GM12878 (cell line): ENCODE data around the gene RXFP3. TPM values are rescaled to one million over a fixed set of nuclear protein-coding genes. Genes with fewer than 3 reads are reported as not detected.

Experiments used
- ATAC-seq: fragments of 200-7000 bp; cut with Tn5 transposase; 3 replicates; pipeline ENCODE4 v1.9.1; 2020; ENCODE audit warnings: mild to moderate bottlenecking, moderate library complexity
- BruUV-seq: library from RNA; stranded (reverse); fragments of 400-500 nt; replicated peaks from 2 replicates; lab custom pipeline; 2021; lab: Mats Ljungman, UMichigan
- CTCF ChIA-PET: fragments of 300-600 bp; sonication (Branson Sonifier 250); formaldehyde crosslinking; extraction: SDS; loops from one replicate; lab custom pipeline; 2021; ENCODE audit warnings: inconsistent platforms; lab: Yijun Ruan, JAX
- POLR2A ChIA-PET: fragments of 350-600 bp; formaldehyde crosslinking; extraction: SDS; loops from one replicate; lab custom pipeline; 2021; ENCODE audit warnings: inconsistent platforms; lab: Charles Lee
- RAD21 ChIA-PET: fragments of 300-600 bp; sonication (Branson Sonifier 250); formaldehyde crosslinking; loops from one replicate; lab custom pipeline; 2023; ENCODE audit warnings: antibody characterized with exemption; ENCODE audit not compliant: unreplicated experiment; lab: Charles Lee
- SMC1A ChIA-PET: fragments of 300-600 bp; sonication (Branson Sonifier 250); formaldehyde crosslinking; loops from one replicate; lab custom pipeline; 2023; ENCODE audit not compliant: unreplicated experiment, uncharacterized antibody; lab: Charles Lee
- DNase-seq: peaks from one replicate; pipeline ENCODE4 v3.0.0-alpha.2; 2011; ENCODE audit warnings: low read depth, low spot score
- FAIRE-seq: peaks from 3 replicates; lab custom pipeline; 2011; peaks lifted over from hg19 to GRCh38; lab: Jason Lieb, UNC
- H2AFZ ChIP-seq: 2 replicates; pipeline ENCODE4 v1.6.0; 2011; ENCODE audit warnings: low read depth, low read length, control low read depth; ENCODE audit not compliant: control insufficient read depth
- H3K27ac ChIP-seq: 2 replicates; pipeline ENCODE4 v1.5.1; 2011; ENCODE audit warnings: control low read depth; ENCODE audit not compliant: control insufficient read depth, insufficient read depth
- H3K27me3 ChIP-seq, 2 experiments: replicated peaks in 1 of 2; 2 replicates each; pipeline versions ENCODE4 v1.6.0 to v1.6.1; 2011; ENCODE audit warnings: low read length in 1 of 2; ENCODE audit not compliant: control insufficient read depth in 2 of 2, insufficient read depth in 2 of 2
- H3K36me3 ChIP-seq, 2 experiments: 2 replicates each; pipeline ENCODE4 v1.5.1; 2011; ENCODE audit warnings: low read length in 1 of 2; ENCODE audit not compliant: control insufficient read depth in 2 of 2, insufficient read depth in 2 of 2
- H3K4me1 ChIP-seq: 2 replicates; pipeline ENCODE4 v1.6.1; 2011; ENCODE audit warnings: mild to moderate bottlenecking, low read length, moderate library complexity, mixed read lengths; ENCODE audit not compliant: control insufficient read depth, insufficient read depth
- H3K4me2 ChIP-seq: 2 replicates; pipeline ENCODE4 v1.6.0; 2011; ENCODE audit warnings: control low read depth; ENCODE audit not compliant: control insufficient read depth, insufficient read depth
- H3K4me3 ChIP-seq: fragments of 200-600 bp; sonication (generic); 2 replicates; pipeline ENCODE4 v1.5.1; 2016
- H3K79me2 ChIP-seq: 2 replicates; pipeline ENCODE4 v1.6.0; 2011; ENCODE audit warnings: low read length; ENCODE audit not compliant: control insufficient read depth, insufficient read depth
- H3K9ac ChIP-seq: 2 replicates; pipeline ENCODE4 v1.8.0; 2011; ENCODE audit warnings: low read length, control low read depth, mixed read lengths; ENCODE audit not compliant: control insufficient read depth, insufficient read depth
- H3K9me3 ChIP-seq: replicated peaks from 3 replicates; pipeline ENCODE4 v1.5.1; 2011; ENCODE audit warnings: mild to moderate bottlenecking, low read length; ENCODE audit not compliant: control insufficient read depth, insufficient read depth
- H4K20me1 ChIP-seq: 2 replicates; pipeline ENCODE4 v1.6.0; 2011; ENCODE audit not compliant: control insufficient read depth, insufficient read depth
- CUX1 ChIP-seq: IDR thresholded peaks from 2 replicates; pipeline ENCODE4 v1.6.1; 2012; ENCODE audit warnings: improper control_type of control experiment, low read depth, low read length; ENCODE audit not compliant: insufficient replicate concordance
- NFYA ChIP-seq: IDR thresholded peaks from 2 replicates; pipeline ENCODE4 v1.6.1; 2011; ENCODE audit warnings: low read depth, mild to moderate bottlenecking, low read length, improper control_type of control experiment, borderline replicate concordance
- SPI1 ChIP-seq: IDR thresholded peaks from 2 replicates; pipeline ENCODE4 v1.6.1; 2011; ENCODE audit warnings: low read depth, mild to moderate bottlenecking, low read length, moderate library complexity, borderline replicate concordance; ENCODE audit not compliant: insufficient read depth
- WGBS: methylation state at CpG from one replicate; pipeline ENCODE4 v1.1.6; 2016; ENCODE audit warnings: low lambda C conversion rate; ENCODE audit not compliant: insufficient replicate concordance, insufficient coverage; ENCODE audit errors: missing lambda C conversion rate; 5-methylcytosine and 5-hydroxymethylcytosine counted together
- in situ Hi-C: fragments of 300-500 bp; cut with MboI; formaldehyde crosslinking; loops from 9 replicates; pipeline ENCODE4 v1.14.3; 2018; ENCODE audit warnings: mixed read lengths
- intact Hi-C: fragments of 100-400 bp; cut with micrococcal nuclease; formaldehyde crosslinking; loops from one replicate; pipeline ENCODE4 v1.14.2; 2022; ENCODE audit not compliant: unreplicated experiment
- polyA plus RNA-seq, 11 experiments: library from polyadenylated mRNA; depleted of rRNA in 4 of 11; unstranded in 6 of 11; stranded (reverse) in 5 of 11; fragments of >200 nt; fragmentation: Nextera tagmentation in 4 of 11; fragmentation: Illumina TruSeq in 1 of 11; extraction: Ambion mirVana in 4 of 11; extraction: Trizol in 1 of 11; gene quantifications; 1 replicate in 1 of 11; 2 replicates in 10 of 11; pipeline versions ENCODE4 v1.2.1 to v1.2.3, GENCODE V29; 2011 to 2016; ENCODE audit warnings: inconsistent platforms in 2 of 11, missing spikeins in 2 of 11, low read depth in 1 of 11
- total RNA-seq, 4 experiments: library from RNA; depleted of rRNA in 3 of 4; stranded (reverse); fragments of >200 nt in 3 of 4; fragmentation: Illumina TruSeq in 1 of 4; extraction: Trizol in 1 of 4; gene quantifications; 2 replicates each; pipeline versions ENCODE4 v1.2.1 to v1.2.3, GENCODE V29; 2013 to 2021

Gene RXFP3
- total and polyA plus RNA-seq, 10 of the 15 experiments (the other 5 are each of a cell fraction or from before 2014, with no cell fraction given), result 0.03 to 0.06 TPM; not detected in 8

GRCh38 chr5:33984178-33984577 is 48.0 kb downstream of the RXFP3 start:
- Histone ChIP-seq H3K27me3 (no peaks in the 10 kb centered on the region), H3K9ac (no peak overlapping the region), H2AFZ (no peak overlapping the region), H3K4me3 (no peak overlapping the region), H3K79me2 (no peaks in the 10 kb centered on the region), H3K4me2 (no peak overlapping the region), H3K27ac (no peak overlapping the region), H3K4me1 (no peaks in the 10 kb centered on the region), H3K36me3 (peaks cover 0 to 5% of the 10 kb centered on the region in 2 experiments; a peak in 2 of 4 replicates), H4K20me1 (no peaks in the 10 kb centered on the region), H3K9me3 (no peaks in the 10 kb centered on the region; the same call in 2 of the 3 replicates)
- RAD21 ChIA-PET, result no interaction called here
- WGBS, result 90% methylated on average over 15 of the region's 15 CpGs
- in situ Hi-C loops (no loop called here), intact Hi-C loops (no loop called here)
- FAIRE-seq (no peak), ATAC-seq (no peak), DNase-seq (no peak)
- POLR2A ChIA-PET, result no interaction called here
- BruUV-seq, result no TSS peak
- TF ChIP-seq CUX1 (no peak), NFYA (no peak), SPI1 (no peak)
- CTCF ChIA-PET, result interaction anchor here (1.9 kb wide), 1 partner anchor 14 kb away, joined by 6 read pairs; no protein-coding TSS in a partner anchor
- SMC1A ChIA-PET, result interaction anchor here (0.9 kb wide), 1 partner anchor 308 kb away, joined by 3 read pairs; no protein-coding TSS in a partner anchor
